SU-DHL-6 (cell line): Measurements from ENCODE around the gene KLF15.
"Not testable (repeated sequence)": the region's sequence is repeated elsewhere in the genome, so short reads cannot be mapped to it uniquely, and the experiment has no call there.

Experiments used
- H2AFZ ChIP-seq: fragments of 200-600 bp; sonication (generic); 2 replicates; pipeline ENCODE4 v1.6.1; 2014; ENCODE audit warnings: low read depth, mild to moderate bottlenecking, moderate library complexity, mixed read lengths, antibody characterized with exemption, low read length; ENCODE audit not compliant: severe bottlenecking
- H3F3A ChIP-seq: fragments of 200-600 bp; shearing (Covaris generic); 2 replicates; pipeline ENCODE4 v1.6.0; 2016; ENCODE audit warnings: antibody characterized with exemption, mild to moderate bottlenecking; ENCODE audit not compliant: insufficient read depth
- H3K27ac ChIP-seq: fragments of 200-600 bp; sonication (generic); 2 replicates; pipeline ENCODE4 v1.5.1; 2016; ENCODE audit warnings: low read depth, mild to moderate bottlenecking, low read length, moderate library complexity, mixed read lengths
- H3K27me3 ChIP-seq: fragments of 200-600 bp; sonication (generic), shearing (Covaris generic); 2 replicates; pipeline ENCODE4 v1.6.0; 2014; ENCODE audit warnings: mild to moderate bottlenecking, low read length
- H3K36me3 ChIP-seq: fragments of 200-600 bp; sonication (generic); 2 replicates; pipeline ENCODE4 v1.6.1; 2014; ENCODE audit warnings: mild to moderate bottlenecking, low read length, mixed read lengths
- H3K4me2 ChIP-seq: fragments of 300-600, 200-600 bp; shearing (Covaris generic), sonication (generic); 2 replicates; pipeline ENCODE4 v1.6.0; 2014; ENCODE audit warnings: low read length, low read depth, mild to moderate bottlenecking; ENCODE audit not compliant: poor library complexity, severe bottlenecking
- H3K4me3 ChIP-seq: fragments of 200-600 bp; sonication (generic); 2 replicates; pipeline ENCODE4 v1.5.1; 2014; ENCODE audit warnings: antibody characterized with exemption, low read length, mild to moderate bottlenecking, mixed read lengths; ENCODE audit not compliant: insufficient read depth, poor library complexity, severe bottlenecking
- H3K79me2 ChIP-seq: fragments of 200-600 bp; sonication (generic); 2 replicates; pipeline ENCODE4 v1.6.1; 2014; ENCODE audit warnings: mild to moderate bottlenecking, low read length, moderate library complexity; ENCODE audit not compliant: insufficient read depth
- H3K9ac ChIP-seq: fragments of 200-600 bp; sonication (generic); 2 replicates; pipeline ENCODE4 v1.7.0; 2014; ENCODE audit warnings: mild to moderate bottlenecking, low read length
- H3K9me2 ChIP-seq: fragments of 200-600 bp; sonication (generic); replicated peaks from 2 replicates; pipeline ENCODE4 v1.6.1; 2014; ENCODE audit warnings: low read length; ENCODE audit not compliant: insufficient read depth
- H3K9me3 ChIP-seq: fragments of 200-600 bp; sonication (generic); 2 replicates; pipeline ENCODE4 v1.6.1; 2014; ENCODE audit warnings: low read length, mixed read lengths; ENCODE audit not compliant: insufficient read depth
- H4K20me1 ChIP-seq: fragments of 200-600 bp; sonication (generic); 2 replicates; pipeline ENCODE4 v1.6.1; 2014; ENCODE audit warnings: low read depth, mild to moderate bottlenecking, antibody characterized with exemption, low read length, moderate library complexity, mixed read lengths
- CTCF ChIP-seq: fragments of 200-600 bp; sonication (generic); IDR thresholded peaks from one replicate; pipeline ENCODE4 v1.5.1; 2017; ENCODE audit warnings: antibody characterized with exemption, mild to moderate bottlenecking, low read length, moderate library complexity; ENCODE audit not compliant: insufficient read depth, poor library complexity, severe bottlenecking
- EZH2phosphoT487 ChIP-seq: fragments of 200-600 bp; sonication (generic), shearing (Covaris generic); conservative IDR thresholded peaks from 2 replicates; pipeline ENCODE4 v1.6.1; 2018; ENCODE audit warnings: mild to moderate bottlenecking, antibody characterized with exemption, low read length, moderate library complexity, mixed read lengths

The KLF15 gene

GRCh38 chr3:126339466-126339865 is 17.7 kb downstream of the KLF15 start:
- H3K9me3 ChIP-seq: no peaks in the 10 kb centered on the region
- H3K4me3 ChIP-seq: no peak overlapping the region
- no peaks in the 10 kb centered on the region for H3K79me2 ChIP-seq
- H3K9ac ChIP-seq: no peak overlapping the region
- H3K27me3 ChIP-seq: no peaks in the 10 kb centered on the region
- H3K27ac ChIP-seq: no peak overlapping the region
- no peak for TF ChIP-seq EZH2phosphoT487
- no peak for TF ChIP-seq CTCF
- no peaks in the 10 kb centered on the region for H4K20me1 ChIP-seq
- H3F3A ChIP-seq: no peaks in the 10 kb centered on the region
- no peaks in the 10 kb centered on the region for H3K9me2 ChIP-seq
- no peak overlapping the region for H3K4me2 ChIP-seq
- H2AFZ ChIP-seq: no peak overlapping the region
- no peaks in the 10 kb centered on the region for H3K36me3 ChIP-seq

- no peak overlapping the region for H3K4me3 ChIP-seq
- H3K27ac ChIP-seq: no peak overlapping the region
- H2AFZ ChIP-seq: no peak overlapping the region
- H3K4me2 ChIP-seq: no peak overlapping the region
- H3K36me3 ChIP-seq: no peaks in the 10 kb centered on the region
- no peaks in the 10 kb centered on the region for H4K20me1 ChIP-seq
- no peaks in the 10 kb centered on the region for H3F3A ChIP-seq
- no peaks in the 10 kb centered on the region for H3K27me3 ChIP-seq
- H3K9me3 ChIP-seq: no peaks in the 10 kb centered on the region
- no peaks in the 10 kb centered on the region for H3K79me2 ChIP-seq
- H3K9ac ChIP-seq: no peak overlapping the region
- no peaks in the 10 kb centered on the region for H3K9me2 ChIP-seq
- TF ChIP-seq CTCF: no peak
- TF ChIP-seq EZH2phosphoT487: no peak
Observed at GRCh38 chr3:126338790-126339288, 18.4 kb downstream of the KLF15 start.

GRCh38 chr3:126337980-126338651 is 19.1 kb downstream of the KLF15 start:
- Histone ChIP-seq H3K4me2 (no peak overlapping the region), H3K9me3 (no peaks in the 10 kb centered on the region), H3K27me3 (no peaks in the 10 kb centered on the region), H3K4me3 (no peak overlapping the region), H3K79me2 (no peaks in the 10 kb centered on the region), H3K9ac (no peak overlapping the region), H2AFZ (no peak overlapping the region), H3K9me2 (no peaks in the 10 kb centered on the region), H3F3A (no peaks in the 10 kb centered on the region), H3K36me3 (no peaks in the 10 kb centered on the region), H4K20me1 (no peaks in the 10 kb centered on the region), H3K27ac (no peak overlapping the region)
- TF ChIP-seq CTCF: no peak
- no peak for TF ChIP-seq EZH2phosphoT487

- H3K9ac ChIP-seq, H3K36me3 ChIP-seq, H4K20me1 ChIP-seq, H2AFZ ChIP-seq, H3F3A ChIP-seq, H3K9me3 ChIP-seq, H3K79me2 ChIP-seq, H3K27ac ChIP-seq, H3K27me3 ChIP-seq, H3K9me2 ChIP-seq, H3K4me2 ChIP-seq, H3K4me3 ChIP-seq: not testable (repeated sequence)
Observed at GRCh38 chr3:126331812-126332336, 25.3 kb downstream of the KLF15 start.
